Adrenal gland (tissue), 5 donors: ENCODE data around the gene KCTD13.

Source experiments
- POLR2A ChIP-seq, 2 donors: fragments of 450-650 bp; IDR thresholded peaks; one replicate each; pipeline ENCODE4 v1.6.1; 2017; ENCODE audit warnings: antibody characterized with exemption in 2 of 2, mild to moderate bottlenecking in 2 of 2, moderate library complexity in 1 of 2
- TF ChIP-seq, protein P1 (sequence below), 6 experiments: fragments of 450-650 bp in 4 of 6; fragments of 200-600 bp in 2 of 6; sonication (generic) in 1 of 6; IDR thresholded peaks; 1 replicate in 5 of 6; 2 replicates in 1 of 6; pipeline versions ENCODE4 v1.5.1 to v1.8.0; 2016 to 2021; ENCODE audit warnings: antibody characterized with exemption in 6 of 6, mild to moderate bottlenecking in 2 of 6, moderate library complexity in 1 of 6
- donor health status: DM: no; HTN: no; CAD: no.

DNA sequence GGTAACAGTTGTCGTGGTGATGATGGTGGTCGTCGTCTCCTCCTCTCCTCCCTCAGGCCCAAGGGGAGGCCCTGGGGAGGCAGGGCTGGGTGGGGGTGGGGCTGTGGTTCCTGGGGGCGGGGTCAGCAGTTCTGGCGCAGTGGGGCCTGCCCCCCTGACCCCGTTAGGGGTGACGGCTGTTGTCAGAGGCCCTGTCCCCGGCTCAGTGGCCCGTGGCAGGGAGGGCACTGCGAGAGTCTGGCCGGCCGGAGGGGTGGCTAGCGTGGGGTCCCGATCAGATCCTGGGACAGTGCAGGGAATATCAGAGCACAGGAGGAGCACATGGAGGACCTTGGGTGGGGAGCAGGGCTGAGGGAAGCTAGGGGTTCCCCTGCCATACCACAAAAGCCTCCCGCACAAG is 29.2 kb downstream of the KCTD13 start:
- TF ChIP-seq, protein P1, sequence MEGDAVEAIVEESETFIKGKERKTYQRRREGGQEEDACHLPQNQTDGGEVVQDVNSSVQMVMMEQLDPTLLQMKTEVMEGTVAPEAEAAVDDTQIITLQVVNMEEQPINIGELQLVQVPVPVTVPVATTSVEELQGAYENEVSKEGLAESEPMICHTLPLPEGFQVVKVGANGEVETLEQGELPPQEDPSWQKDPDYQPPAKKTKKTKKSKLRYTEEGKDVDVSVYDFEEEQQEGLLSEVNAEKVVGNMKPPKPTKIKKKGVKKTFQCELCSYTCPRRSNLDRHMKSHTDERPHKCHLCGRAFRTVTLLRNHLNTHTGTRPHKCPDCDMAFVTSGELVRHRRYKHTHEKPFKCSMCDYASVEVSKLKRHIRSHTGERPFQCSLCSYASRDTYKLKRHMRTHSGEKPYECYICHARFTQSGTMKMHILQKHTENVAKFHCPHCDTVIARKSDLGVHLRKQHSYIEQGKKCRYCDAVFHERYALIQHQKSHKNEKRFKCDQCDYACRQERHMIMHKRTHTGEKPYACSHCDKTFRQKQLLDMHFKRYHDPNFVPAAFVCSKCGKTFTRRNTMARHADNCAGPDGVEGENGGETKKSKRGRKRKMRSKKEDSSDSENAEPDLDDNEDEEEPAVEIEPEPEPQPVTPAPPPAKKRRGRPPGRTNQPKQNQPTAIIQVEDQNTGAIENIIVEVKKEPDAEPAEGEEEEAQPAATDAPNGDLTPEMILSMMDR (IDR thresholded peaks at IDR 0.05) = no peak
- no peak for TF ChIP-seq POLR2A (IDR thresholded peaks at IDR 0.05)
